ACHN (cell line): ENCODE measurements around the gene TAS2R40.

Experiments used
- DNase-seq: peaks from one replicate; pipeline ENCODE4 v3.0.0-alpha.2; 2015
- in situ Hi-C: cut with HindIII; loops from 2 replicates; pipeline ENCODE4 v1.10.0; 2017; ENCODE audit warnings: low sequenced_read_pairs, low pct_ligation_motif_present, low pct_unique_long_range_greater_than_20kb

Gene TAS2R40

GRCh38 chr7:143271240-143271639 lies 49.4 kb downstream of the TAS2R40 start:
- in situ Hi-C loops = no loop called here
- no peak for DNase-seq
